PC-3 (cell line): Measurements from ENCODE around the gene CNNM1.

ENCODE experiments used
- EZH2phosphoT487 ChIP-seq: fragments of 300-600 bp; sonication (generic); IDR thresholded peaks from 2 replicates; pipeline ENCODE4 v1.6.1; 2018; ENCODE audit warnings: mild to moderate bottlenecking, antibody characterized with exemption, low read length, borderline replicate concordance
- TF ChIP-seq, protein P1 (sequence below): fragments of 300-600 bp; sonication (generic); conservative IDR thresholded peaks from 2 replicates; pipeline ENCODE4 v1.5.1; 2017; ENCODE audit warnings: antibody characterized with exemption, low read depth, mild to moderate bottlenecking, low read length

DNA sequence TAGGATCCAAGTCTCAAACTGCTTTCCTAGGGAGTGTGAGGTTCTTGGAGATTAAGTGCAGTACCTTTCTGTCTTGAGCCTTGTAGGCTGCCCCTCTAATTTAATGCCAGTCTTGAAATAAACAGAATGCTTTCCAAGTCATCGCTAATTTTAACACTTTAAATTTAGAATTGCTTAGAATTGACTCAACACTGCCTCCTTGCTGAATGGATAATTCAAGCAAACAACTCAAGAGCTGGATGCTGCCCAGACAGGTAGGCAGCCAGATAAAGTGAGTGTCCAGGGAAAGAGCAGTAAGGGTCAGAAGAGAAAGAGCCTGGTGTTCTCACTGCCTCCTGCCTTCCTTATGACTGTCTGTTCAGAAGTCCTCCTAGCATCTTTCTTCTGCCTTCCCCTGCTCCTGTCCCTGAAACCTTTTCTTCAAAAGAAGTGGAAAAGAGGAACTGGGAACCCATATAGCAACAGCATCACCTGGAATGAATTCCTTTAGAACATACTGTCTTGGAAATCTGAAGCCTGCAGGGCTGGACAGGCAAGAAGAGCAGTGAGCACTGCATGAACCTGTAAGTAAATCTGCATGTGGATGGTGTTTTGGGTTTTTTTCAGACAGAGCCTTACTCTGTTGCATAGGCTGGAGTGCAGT lies 104.3 kb downstream of the CNNM1 start:
- TF ChIP-seq, protein P1, sequence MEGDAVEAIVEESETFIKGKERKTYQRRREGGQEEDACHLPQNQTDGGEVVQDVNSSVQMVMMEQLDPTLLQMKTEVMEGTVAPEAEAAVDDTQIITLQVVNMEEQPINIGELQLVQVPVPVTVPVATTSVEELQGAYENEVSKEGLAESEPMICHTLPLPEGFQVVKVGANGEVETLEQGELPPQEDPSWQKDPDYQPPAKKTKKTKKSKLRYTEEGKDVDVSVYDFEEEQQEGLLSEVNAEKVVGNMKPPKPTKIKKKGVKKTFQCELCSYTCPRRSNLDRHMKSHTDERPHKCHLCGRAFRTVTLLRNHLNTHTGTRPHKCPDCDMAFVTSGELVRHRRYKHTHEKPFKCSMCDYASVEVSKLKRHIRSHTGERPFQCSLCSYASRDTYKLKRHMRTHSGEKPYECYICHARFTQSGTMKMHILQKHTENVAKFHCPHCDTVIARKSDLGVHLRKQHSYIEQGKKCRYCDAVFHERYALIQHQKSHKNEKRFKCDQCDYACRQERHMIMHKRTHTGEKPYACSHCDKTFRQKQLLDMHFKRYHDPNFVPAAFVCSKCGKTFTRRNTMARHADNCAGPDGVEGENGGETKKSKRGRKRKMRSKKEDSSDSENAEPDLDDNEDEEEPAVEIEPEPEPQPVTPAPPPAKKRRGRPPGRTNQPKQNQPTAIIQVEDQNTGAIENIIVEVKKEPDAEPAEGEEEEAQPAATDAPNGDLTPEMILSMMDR: peak; percentile 60
- TF ChIP-seq EZH2phosphoT487: no peak
